HepG2 (cell line): ENCODE data around the gene LRRTM3.

ENCODE experiments used
- BCLAF1 ChIP-seq: fragments of 450-650 bp; IDR thresholded peaks from 2 replicates; pipeline ENCODE4 v1.6.1; 2017; ENCODE audit warnings: mild to moderate bottlenecking
- NR3C1 ChIP-seq: sonication (generic); formaldehyde crosslinking; IDR thresholded peaks from 2 replicates; pipeline ENCODE4 v1.4.0; 2020; ENCODE audit warnings: missing genetic modification reagents
- ZBTB1 ChIP-seq: sonication (generic); formaldehyde crosslinking; IDR thresholded peaks from 2 replicates; pipeline ENCODE4 v1.4.0; 2020; ENCODE audit warnings: missing genetic modification reagents, borderline replicate concordance
- ZFX ChIP-seq: sonication (generic); formaldehyde crosslinking; IDR thresholded peaks from 2 replicates; pipeline ENCODE4 v1.4.0; 2020; ENCODE audit warnings: mild to moderate bottlenecking, low read depth, missing genetic modification reagents, moderate library complexity
- ZNF138 ChIP-seq: sonication (generic); formaldehyde crosslinking; IDR thresholded peaks from 2 replicates; pipeline ENCODE4 v1.5.0; 2020; ENCODE audit warnings: mild to moderate bottlenecking, low read depth, missing genetic modification reagents
- TF ChIP-seq, protein P1 (sequence below), 2 experiments: IDR thresholded peaks; 2 replicates each; pipeline ENCODE4 v1.6.1; 2011 to 2012; ENCODE audit warnings: low read length in 2 of 2, borderline replicate concordance in 1 of 2, low read depth in 1 of 2, mild to moderate bottlenecking in 1 of 2, moderate library complexity in 1 of 2

DNA sequence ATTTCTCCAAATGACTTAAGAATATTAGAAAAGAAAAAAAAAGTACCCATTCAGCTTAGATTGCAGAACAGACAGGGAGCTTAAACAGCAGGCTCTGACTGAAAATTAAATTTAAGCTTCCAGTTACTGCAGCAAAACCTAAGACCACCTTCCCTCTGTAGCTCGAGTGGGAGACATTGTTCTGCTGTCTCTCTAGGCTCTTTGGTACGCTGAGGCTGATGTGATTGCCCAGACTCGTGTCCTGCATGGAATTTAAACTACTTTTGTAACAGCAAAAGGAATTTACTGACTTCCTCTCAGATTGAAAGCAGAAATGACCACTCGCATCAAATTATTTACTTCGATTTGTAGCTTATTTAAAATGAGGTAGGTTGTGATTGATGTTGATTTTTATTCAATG is 124.6 kb downstream of the LRRTM3 start:
- TF ChIP-seq, protein P1, sequence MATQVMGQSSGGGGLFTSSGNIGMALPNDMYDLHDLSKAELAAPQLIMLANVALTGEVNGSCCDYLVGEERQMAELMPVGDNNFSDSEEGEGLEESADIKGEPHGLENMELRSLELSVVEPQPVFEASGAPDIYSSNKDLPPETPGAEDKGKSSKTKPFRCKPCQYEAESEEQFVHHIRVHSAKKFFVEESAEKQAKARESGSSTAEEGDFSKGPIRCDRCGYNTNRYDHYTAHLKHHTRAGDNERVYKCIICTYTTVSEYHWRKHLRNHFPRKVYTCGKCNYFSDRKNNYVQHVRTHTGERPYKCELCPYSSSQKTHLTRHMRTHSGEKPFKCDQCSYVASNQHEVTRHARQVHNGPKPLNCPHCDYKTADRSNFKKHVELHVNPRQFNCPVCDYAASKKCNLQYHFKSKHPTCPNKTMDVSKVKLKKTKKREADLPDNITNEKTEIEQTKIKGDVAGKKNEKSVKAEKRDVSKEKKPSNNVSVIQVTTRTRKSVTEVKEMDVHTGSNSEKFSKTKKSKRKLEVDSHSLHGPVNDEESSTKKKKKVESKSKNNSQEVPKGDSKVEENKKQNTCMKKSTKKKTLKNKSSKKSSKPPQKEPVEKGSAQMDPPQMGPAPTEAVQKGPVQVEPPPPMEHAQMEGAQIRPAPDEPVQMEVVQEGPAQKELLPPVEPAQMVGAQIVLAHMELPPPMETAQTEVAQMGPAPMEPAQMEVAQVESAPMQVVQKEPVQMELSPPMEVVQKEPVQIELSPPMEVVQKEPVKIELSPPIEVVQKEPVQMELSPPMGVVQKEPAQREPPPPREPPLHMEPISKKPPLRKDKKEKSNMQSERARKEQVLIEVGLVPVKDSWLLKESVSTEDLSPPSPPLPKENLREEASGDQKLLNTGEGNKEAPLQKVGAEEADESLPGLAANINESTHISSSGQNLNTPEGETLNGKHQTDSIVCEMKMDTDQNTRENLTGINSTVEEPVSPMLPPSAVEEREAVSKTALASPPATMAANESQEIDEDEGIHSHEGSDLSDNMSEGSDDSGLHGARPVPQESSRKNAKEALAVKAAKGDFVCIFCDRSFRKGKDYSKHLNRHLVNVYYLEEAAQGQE (IDR thresholded peaks at IDR 0.05; ENCODE audit: borderline replicate concordance in 1 of 2, low read depth in 1 of 2, low read length in 2 of 2): no peak
- TF ChIP-seq ZBTB1 (CRISPR knock-in tag) (no peak), BCLAF1 (no peak), NR3C1 (no peak), ZFX (CRISPR knock-in tag) (no peak), ZNF138 (no peak)
